GM12873 (cell line): ENCODE results near the gene CDK5RAP2.

Experiments used
- CTCF ChIP-seq: IDR thresholded peaks from 2 replicates; pipeline ENCODE4 v1.5.1; 2012; ENCODE audit warnings: low read depth, mild to moderate bottlenecking, moderate library complexity, low read length, control low read depth; ENCODE audit not compliant: insufficient read depth; ENCODE audit errors: missing control alignments

The CDK5RAP2 gene

GRCh38 chr9:120436446-120436845 lies 143.5 kb downstream of the CDK5RAP2 start:
- no peak for TF ChIP-seq CTCF

GRCh38 chr9:120435091-120435490 lies 144.9 kb downstream of the CDK5RAP2 start:
- TF ChIP-seq CTCF: no peak

- no peak for TF ChIP-seq CTCF
Observed at GRCh38 chr9:120434532-120434931, 145.4 kb downstream of the CDK5RAP2 start.

GRCh38 chr9:120433701-120434100 lies 146.3 kb downstream of the CDK5RAP2 start:
- no peak for TF ChIP-seq CTCF

GRCh38 chr9:120432600-120432999 lies 147.4 kb downstream of the CDK5RAP2 start:
- no peak for TF ChIP-seq CTCF

- no peak for TF ChIP-seq CTCF
Observed at GRCh38 chr9:120431268-120431667, 148.7 kb downstream of the CDK5RAP2 start.

- TF ChIP-seq CTCF: no peak
Observed at GRCh38 chr9:120424248-120424647, 155.7 kb downstream of the CDK5RAP2 start.
